ENCODE measurements around the gene NPLOC4. TPM values are rescaled to one million over a fixed set of nuclear protein-coding genes. Genes with fewer than 3 reads are reported as not detected.

NPLOC4 gene
- total and polyA plus RNA-seq, 2 of the 8 experiments (the other 6 are each of a cell fraction or from before 2014, with no cell fraction given), result 70.7 to 92.7 TPM

DNA sequence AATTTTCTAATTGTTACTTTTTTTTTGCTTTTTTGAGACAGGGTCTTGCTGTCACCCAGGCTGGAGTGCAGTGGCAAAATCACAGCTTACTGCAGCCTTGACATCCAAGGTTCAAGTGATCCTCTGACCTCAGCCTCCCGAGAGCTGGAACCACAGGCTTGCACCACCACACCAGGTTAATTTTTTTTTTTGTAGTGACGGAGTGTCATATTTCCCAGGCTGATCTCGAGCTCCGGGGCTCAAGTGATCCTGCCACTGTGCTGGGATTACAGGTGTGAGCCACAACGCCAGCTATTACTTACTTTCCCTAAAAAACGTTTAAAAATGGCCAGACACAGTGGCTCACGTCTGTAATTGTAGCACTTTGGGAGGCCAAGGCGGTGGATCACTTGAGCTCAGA, 6.6 kb downstream of the NPLOC4 start:
- Histone ChIP-seq H3K4me1 (replicated peaks in 1 of 4; ENCODE audit: control insufficient read depth in 3 of 4, insufficient read depth in 4 of 4, low read length in 3 of 4) (no peaks in the 10 kb centered on the region), H2BK12ac (ENCODE audit: low read depth, low read length) (no peak overlapping the region), H4K5ac (ENCODE audit: insufficient read length, low read depth, low read length) (no peak overlapping the region), H2AFZ (ENCODE audit: low read length) (no peak overlapping the region), H3K4me3 (ENCODE audit: extremely low read depth in 1 of 4, insufficient read depth in 2 of 4, low read depth in 3 of 4, low read length in 4 of 4) (no peak overlapping the region), H3K14ac (ENCODE audit: insufficient read length) (no peak overlapping the region), H3K4me2 (ENCODE audit: insufficient read depth in 1 of 2, low read depth in 2 of 2, low read length in 2 of 2) (no peak overlapping the region), H4K91ac (replicated peaks; ENCODE audit: insufficient read length, low read length) (no peak overlapping the region), H3K23ac (ENCODE audit: insufficient read length) (no peak overlapping the region), H3K56ac (replicated peaks; ENCODE audit: insufficient read length, low read depth, low read length) (no peak overlapping the region), H3K36me3 (ENCODE audit: control insufficient read depth in 2 of 4, insufficient read depth in 4 of 4, low read length in 3 of 4) (peaks cover 4 to 42% (median 22%) of the 10 kb centered on the region in 4 experiments; a peak in 6 of 8 replicates), H3K27ac (ENCODE audit: low read depth, low read length) (no peak overlapping the region), H2BK120ac (replicated peaks; ENCODE audit: low read depth, low read length) (no peak overlapping the region), H3K79me1 (ENCODE audit: low read depth, low read length) (peaks cover 7% of the 10 kb centered on the region), H3K79me2 (ENCODE audit: control insufficient read depth in 1 of 2, insufficient read depth in 2 of 2, low read length in 2 of 2) (peaks cover 2 to 34% of the 10 kb centered on the region in 2 experiments), H2BK15ac (ENCODE audit: low read length) (no peak overlapping the region), H3K9me3 (ENCODE audit: insufficient read depth in 2 of 2, low read depth in 1 of 2, low read length in 1 of 2) (no peaks in the 10 kb centered on the region), H4K20me1 (replicated peaks in 1 of 2; ENCODE audit: control insufficient read depth in 1 of 2, insufficient read depth in 2 of 2, low read length in 2 of 2) (peaks cover 0 to 2% of the 10 kb centered on the region in 2 experiments), H2BK5ac (ENCODE audit: low read depth, low read length) (no peak overlapping the region), H2BK20ac (ENCODE audit: low read length) (no peak overlapping the region), H3K18ac (ENCODE audit: extremely low read depth, low read length) (no peak overlapping the region), H2AK5ac (ENCODE audit: low read depth, low read length) (no peak overlapping the region), H3K4ac (replicated peaks; ENCODE audit: insufficient read length, low read depth, low read length) (no peak overlapping the region), H3K27me3 (replicated peaks in 1 of 4; ENCODE audit: control insufficient read depth in 3 of 4, extremely low read depth in 1 of 4, insufficient read depth in 3 of 4, low read length in 3 of 4) (no peaks in the 10 kb centered on the region), H3K23me2 (ENCODE audit: low read depth, low read length) (no peaks in the 10 kb centered on the region), H4K8ac (ENCODE audit: extremely low read depth, insufficient read depth, low read length) (no peak overlapping the region), H3K9ac (replicated peaks in 1 of 4; ENCODE audit: extremely low read depth in 1 of 4, low read depth in 3 of 4, low read length in 3 of 4) (no peak overlapping the region)
- DNase-seq (ENCODE audit: low read depth in 1 of 2, low spot score in 2 of 2), result no peak
- ChIA-PET POLR2A (ENCODE audit: partially characterized antibody) (interaction anchor here (1.0 to 1.4 kb wide), 3 partner anchors 13 to 50 kb away, joined by 3 to 4 read pairs (median 3); no protein-coding TSS in a partner anchor), CTCF (ENCODE audit: partially characterized antibody) (interaction anchor here (0.6 to 1.1 kb wide), 2 partner anchors 38 to 50 kb away, joined by 3 read pairs; no protein-coding TSS in a partner anchor)
- TF ChIP-seq POLR2A (IDR thresholded peaks at IDR 0.05; ENCODE audit: control extremely low read depth in 1 of 2, low read depth in 2 of 2, low read length in 2 of 2) (no peak), SRF (IDR thresholded peaks at IDR 0.05; ENCODE audit: low read depth, low read length) (no peak), GABPA (IDR thresholded peaks at IDR 0.05; ENCODE audit: borderline replicate concordance, insufficient read depth, low read length) (no peak), ATF3 (IDR thresholded peaks at IDR 0.05; ENCODE audit: insufficient read depth, low read depth, low read length) (no peak), RBBP5 (IDR thresholded peaks at IDR 0.05; ENCODE audit: borderline replicate concordance, low read depth, low read length) (no peak), ATF2 (IDR thresholded peaks at IDR 0.05; ENCODE audit: low read length) (no peak), KDM4A (IDR thresholded peaks at IDR 0.05; ENCODE audit: low read depth, low read length, severe bottlenecking) (no peak), CTBP2 (IDR thresholded peaks at IDR 0.05; ENCODE audit: borderline replicate concordance, insufficient read depth, insufficient read length, low read length) (no peak), CREB1 (IDR thresholded peaks at IDR 0.05) (no peak), POLR2AphosphoS5 (IDR thresholded peaks at IDR 0.05; ENCODE audit: low read depth, low read length) (no peak), HDAC6 (IDR thresholded peaks at IDR 0.05; ENCODE audit: low read depth, low read length) (no peak)
- no peak for FAIRE-seq
- WGBS, 2 experiments (ENCODE audit: extremely low coverage in 1 of 2, insufficient coverage in 1 of 2, insufficient read length in 1 of 2, insufficient replicate concordance in 2 of 2, low coverage in 1 of 2, low lambda C conversion rate in 2 of 2, missing lambda C conversion rate in 1 of 2), result 90% methylated on average over 8 of the region's 8 CpGs; no CpG with 5 or more reads in 1 of the 2 experiments

Data from H1 (cell line).